GM12891 (cell line): ENCODE results near the gene CNOT3.
"Not testable (repeated sequence)": the region's sequence is repeated elsewhere in the genome, so short reads cannot be mapped to it uniquely, and the experiment has no call there.

Experiments
- DNase-seq: peaks from one replicate; pipeline ENCODE4 v3.0.0; 2011; ENCODE audit warnings: low spot score; ENCODE audit not compliant: insufficient read length
- FAIRE-seq: peaks from 2 replicates; lab custom pipeline; 2011; peaks lifted over from hg19 to GRCh38; lab: Jason Lieb, UNC
- PAX5 ChIP-seq: IDR thresholded peaks from 2 replicates; pipeline ENCODE4 v1.6.1; 2011; ENCODE audit warnings: low read length, moderate library complexity, mild to moderate bottlenecking; ENCODE audit not compliant: insufficient read depth, severe bottlenecking
- POLR2A ChIP-seq: IDR thresholded peaks from 2 replicates; pipeline ENCODE4 v1.6.1; 2011; ENCODE audit warnings: low read depth, low read length, control low read depth
- POLR2AphosphoS5 ChIP-seq: IDR thresholded peaks from 2 replicates; pipeline ENCODE4 v1.6.1; 2011; ENCODE audit warnings: low read depth, low read length, control low read depth
- POU2F2 ChIP-seq: IDR thresholded peaks from 2 replicates; pipeline ENCODE4 v1.6.1; 2011; ENCODE audit warnings: low read depth, mild to moderate bottlenecking, control low read depth, low read length, moderate library complexity
- SPI1 ChIP-seq: IDR thresholded peaks from 2 replicates; pipeline ENCODE4 v1.6.1; 2011; ENCODE audit warnings: low read depth, low read length, control low read depth
- TAF1 ChIP-seq: IDR thresholded peaks from 2 replicates; pipeline ENCODE4 v1.6.1; 2011; ENCODE audit warnings: low read depth, low read length, control low read depth

The CNOT3 gene

GRCh38 chr19:54190503-54191010 is 53.0 kb downstream of the CNOT3 start:
- DNase-seq: peak; percentile 68
- no peak for FAIRE-seq
- TF ChIP-seq POU2F2 (no peak), SPI1 (no peak), POLR2AphosphoS5 (no peak)

DNA sequence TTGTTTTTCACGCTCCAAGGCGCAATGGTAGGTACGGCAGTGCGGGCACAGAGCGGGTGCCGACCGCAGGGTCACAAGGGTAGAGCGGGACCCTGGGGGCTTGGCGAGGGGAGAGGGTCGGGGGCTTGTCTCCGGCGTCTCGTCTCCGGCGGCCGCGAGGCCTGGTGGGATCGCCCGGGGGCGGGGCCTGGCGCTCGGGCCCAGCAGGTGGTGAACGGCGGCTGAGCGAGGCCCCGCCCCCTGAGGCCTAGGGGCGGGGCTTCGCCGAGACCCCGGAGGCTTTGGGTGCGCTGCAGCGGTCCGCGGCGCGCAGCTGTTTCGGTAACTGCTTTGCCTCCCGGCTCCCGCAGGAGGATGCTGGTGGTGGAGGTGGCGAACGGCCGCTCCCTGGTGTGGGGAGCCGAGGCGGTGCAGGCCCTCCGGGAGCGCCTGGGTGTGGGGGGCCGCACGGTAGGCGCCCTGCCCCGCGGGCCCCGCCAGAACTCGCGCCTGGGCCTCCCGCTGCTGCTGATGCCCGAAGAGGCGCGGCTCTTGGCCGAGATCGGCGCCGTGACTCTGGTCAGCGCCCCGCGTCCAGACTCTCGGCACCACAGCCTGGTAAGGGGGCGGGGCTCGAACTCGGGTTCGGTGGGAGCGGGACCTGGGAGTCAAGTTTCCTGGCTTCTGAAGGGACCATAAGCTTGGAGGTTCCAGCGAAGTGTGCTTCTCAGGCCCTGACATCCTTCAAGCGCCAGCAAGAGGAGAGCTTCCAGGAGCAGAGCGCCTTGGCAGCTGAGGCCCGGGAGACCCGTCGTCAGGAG is 53.6 kb downstream of the CNOT3 start, which contains the start of gene TSEN34:
TSEN34 (plus strand) TSS at position 298 of the 800 bp plus-strand sequence; CDS start at position 355, 57 bp downstream.
- DNase-seq (peak; percentile 76), FAIRE-seq (peak; percentile 73)
- TF ChIP-seq POLR2AphosphoS5 (no peak), POU2F2 (no peak), POLR2A (0 out of 2 replicates have a peak, but pooled peaks have one; percentile 14), PAX5 (peak; percentile 54), TAF1 (0 out of 2 replicates have a peak, but pooled peaks have one; percentile 49)

- FAIRE-seq (no peak), DNase-seq (no peak)
- no peak for TF ChIP-seq PAX5
- no peak for TF ChIP-seq POLR2AphosphoS5
- no peak for TF ChIP-seq SPI1
- TF ChIP-seq POU2F2: no peak
- no peak for TF ChIP-seq TAF1
- TF ChIP-seq POLR2A: no peak
Measured at GRCh38 chr19:54191811-54192453, 54.4 kb downstream of the CNOT3 start.

DNA sequence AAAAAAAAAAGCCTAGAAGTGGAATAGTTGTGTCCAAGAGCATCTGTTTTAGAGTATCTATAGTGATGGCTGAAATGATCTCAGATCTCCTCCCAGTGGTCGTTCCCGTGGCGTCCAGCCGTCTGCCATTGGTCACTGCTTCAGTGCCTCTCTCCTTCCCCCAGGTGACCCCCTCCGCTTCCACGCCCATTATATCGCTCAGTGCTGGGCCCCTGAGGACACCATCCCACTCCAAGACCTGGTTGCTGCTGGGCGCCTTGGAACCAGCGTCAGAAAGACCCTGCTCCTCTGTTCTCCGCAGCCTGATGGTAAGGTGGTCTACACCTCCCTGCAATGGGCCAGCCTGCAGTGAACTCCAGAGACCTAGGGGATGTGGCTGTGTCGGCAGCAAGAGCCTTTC is 55.4 kb downstream of the CNOT3 start:
- DNase-seq (no peak), FAIRE-seq (no peak)
- TF ChIP-seq TAF1 (no peak), PAX5 (no peak), POLR2A (no peak), POU2F2 (no peak), POLR2AphosphoS5 (no peak), SPI1 (no peak)

DNA sequence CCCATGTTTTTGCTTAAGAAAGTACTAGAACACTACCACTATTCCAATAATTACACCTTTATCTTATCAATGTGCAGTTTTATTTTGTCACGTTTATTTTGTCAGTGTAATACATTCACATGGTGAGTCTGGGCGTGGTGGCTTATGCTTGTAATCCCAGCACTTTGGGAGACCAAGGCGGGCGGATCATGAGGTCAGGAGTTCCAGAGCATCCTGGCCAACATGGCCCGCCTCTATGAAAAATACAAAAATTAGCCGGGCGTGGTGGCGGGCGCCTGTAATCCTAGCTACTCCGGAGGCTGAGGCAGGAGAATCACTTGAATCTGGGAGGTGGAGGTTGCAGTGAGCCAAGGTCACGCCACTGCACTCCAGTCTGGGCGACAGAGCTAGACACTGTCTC is 56.9 kb downstream of the CNOT3 start:
- FAIRE-seq, DNase-seq: not testable (repeated sequence)

GRCh38 chr19:54196536-54196935 is 59.0 kb downstream of the CNOT3 start:
- no peak for FAIRE-seq

DNA sequence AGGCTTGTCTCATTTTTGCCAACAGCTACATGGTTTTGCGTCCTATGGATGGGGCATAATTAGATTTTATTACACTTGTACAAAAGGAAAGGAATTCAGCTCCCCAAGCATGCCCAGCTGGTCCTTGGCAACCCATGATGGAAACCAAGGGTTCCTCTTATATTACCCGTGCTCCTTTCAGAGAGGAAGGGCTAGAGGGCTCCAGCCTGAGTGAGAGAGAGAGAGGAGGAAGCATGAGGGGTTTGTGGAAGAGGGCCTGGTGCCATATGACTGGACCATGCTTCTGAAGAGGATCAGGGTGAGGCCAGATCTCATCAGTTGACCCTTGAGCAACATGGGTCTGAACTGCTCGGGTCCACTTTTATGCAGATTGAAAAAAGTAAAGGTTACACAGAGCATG is 59.6 kb downstream of the CNOT3 start:
- FAIRE-seq (no peak), DNase-seq (no peak)
- TF ChIP-seq POLR2AphosphoS5 (no peak), PAX5 (no peak), TAF1 (no peak), POU2F2 (no peak), SPI1 (no peak), POLR2A (no peak)

More at GRCh38 chr19:54196536-54196935, 59.0 kb downstream of the CNOT3 start:
- DNase-seq: no peak
- TF ChIP-seq POU2F2 (no peak), PAX5 (no peak), POLR2A (no peak), POLR2AphosphoS5 (no peak), SPI1 (no peak), TAF1 (no peak)

GRCh38 chr19:54199401-54199800 is 61.8 kb downstream of the CNOT3 start:
- TF ChIP-seq TAF1 (no peak), PAX5 (no peak), POLR2A (no peak), POLR2AphosphoS5 (no peak), POU2F2 (no peak), SPI1 (no peak)
- FAIRE-seq (no peak), DNase-seq (no peak)

GRCh38 chr19:54201172-54201701 is 63.7 kb downstream of the CNOT3 start:
- no peak for DNase-seq
- no peak for FAIRE-seq

More at GRCh38 chr19:54201172-54201701, 63.7 kb downstream of the CNOT3 start:
- no peak for TF ChIP-seq SPI1
- TF ChIP-seq PAX5: no peak
- no peak for TF ChIP-seq TAF1
- TF ChIP-seq POLR2AphosphoS5: no peak; the same call in 1 of the 2 replicates
- no peak for TF ChIP-seq POU2F2
- no peak for TF ChIP-seq POLR2A
